Measurements from ENCODE around the gene AGBL1.

- TF ChIP-seq EZH2phosphoT487 (IDR thresholded peaks at IDR 0.05; ENCODE audit: insufficient read depth, low read depth) (no peak), EZH2 (IDR thresholded peaks at IDR 0.05; ENCODE audit: insufficient read depth, poor library complexity, severe bottlenecking) (no peak)
Observed at GRCh38 chr15:86754846-86755245, 675.2 kb downstream of the AGBL1 start.

Measured in GM23248 (cell line).